Measurements from ENCODE around the gene ADAMTS19. TPM values are rescaled to one million over a fixed set of nuclear protein-coding genes. Genes with fewer than 3 reads are reported as not detected.

ADAMTS19 gene
- total and polyA plus RNA-seq, 11 donors, result 0.16 to 1.2 (median 0.53) TPM; not detected in 3

- Histone ChIP-seq H3K4me1 (no peaks in the 10 kb centered on the region), H3K27ac (no peak overlapping the region), H3K4me3 (no peak overlapping the region), H3K36me3 (no peaks in the 10 kb centered on the region), H3K27me3 (no peaks in the 10 kb centered on the region), H3K9me3 (no peaks in the 10 kb centered on the region)
- TF ChIP-seq CTCF (IDR thresholded peaks at IDR 0.05), result no peak
- no peak for TF ChIP-seq POLR2A (IDR thresholded peaks at IDR 0.05)
- 71 to 85% (median 75%) methylated on average over 1 of the region's 1 CpG for WGBS, 4 donors
- no peak for ATAC-seq
- DNase-seq, result no peak
- intact Hi-C loops (cut with DNase I), result no loop called here
These were observed 258.5 kb downstream of the ADAMTS19 start for GRCh38 chr5:129718471-129719090.

GRCh38 chr5:129724222-129724621 lies 264.1 kb downstream of the ADAMTS19 start:
- Histone ChIP-seq H3K36me3 (no peaks in the 10 kb centered on the region), H3K27me3 (no peaks in the 10 kb centered on the region), H3K27ac (no peak overlapping the region), H3K9me3 (no peaks in the 10 kb centered on the region), H3K4me1 (no peaks in the 10 kb centered on the region), H3K4me3 (no peak overlapping the region)
- WGBS, 4 donors, result 38 to 45% (median 42%) methylated on average over 2 of the region's 2 CpGs
- TF ChIP-seq POLR2A (IDR thresholded peaks at IDR 0.05) (no peak), CTCF (IDR thresholded peaks at IDR 0.05) (no peak)
- ATAC-seq (no peak), DNase-seq (no peak)
- intact Hi-C loops (cut with DNase I), result no loop called here

GRCh38 chr5:129724647-129725046 lies 264.5 kb downstream of the ADAMTS19 start:
- Histone ChIP-seq H3K4me3 (no peak overlapping the region), H3K36me3 (no peaks in the 10 kb centered on the region), H3K9me3 (no peaks in the 10 kb centered on the region), H3K27ac (no peak overlapping the region), H3K4me1 (no peaks in the 10 kb centered on the region), H3K27me3 (no peaks in the 10 kb centered on the region)
- DNase-seq (no peak), ATAC-seq (no peak)
- no peak for TF ChIP-seq POLR2A (IDR thresholded peaks at IDR 0.05)
- TF ChIP-seq CTCF (IDR thresholded peaks at IDR 0.05), result no peak
- 88 to 94% (median 92%) methylated on average over 4 of the region's 4 CpGs for WGBS, 4 donors
- intact Hi-C loops (cut with DNase I), result no loop called here

- Histone ChIP-seq H3K36me3 (no peaks in the 10 kb centered on the region), H3K27ac (no peak overlapping the region), H3K4me3 (no peak overlapping the region), H3K4me1 (no peaks in the 10 kb centered on the region), H3K27me3 (peaks cover 0 to 4% (median 0%) of the 10 kb centered on the region in 9 donors), H3K9me3 (no peaks in the 10 kb centered on the region)
- intact Hi-C loops (cut with DNase I), result no loop called here
- 70 to 80% (median 74%) methylated on average over 2 of the region's 2 CpGs for WGBS, 4 donors
- no peak for ATAC-seq
- no peak for DNase-seq
- no peak for TF ChIP-seq POLR2A (IDR thresholded peaks at IDR 0.05)
- TF ChIP-seq CTCF (IDR thresholded peaks at IDR 0.05), result no peak
These were observed 279.7 kb downstream of the ADAMTS19 start for GRCh38 chr5:129739773-129740172.

Data from heart left ventricle (tissue), 16 donors.